Measurements from ENCODE around the gene UGT2B28. TPM values are rescaled to one million over a fixed set of nuclear protein-coding genes. Genes with fewer than 3 reads are reported as not detected.
"Not testable (repeated sequence)": the region's sequence is repeated elsewhere in the genome, so short reads cannot be mapped to it uniquely, and the experiment has no call there.

The UGT2B28 gene
- total RNA-seq, 1 donor: not detected

DNA sequence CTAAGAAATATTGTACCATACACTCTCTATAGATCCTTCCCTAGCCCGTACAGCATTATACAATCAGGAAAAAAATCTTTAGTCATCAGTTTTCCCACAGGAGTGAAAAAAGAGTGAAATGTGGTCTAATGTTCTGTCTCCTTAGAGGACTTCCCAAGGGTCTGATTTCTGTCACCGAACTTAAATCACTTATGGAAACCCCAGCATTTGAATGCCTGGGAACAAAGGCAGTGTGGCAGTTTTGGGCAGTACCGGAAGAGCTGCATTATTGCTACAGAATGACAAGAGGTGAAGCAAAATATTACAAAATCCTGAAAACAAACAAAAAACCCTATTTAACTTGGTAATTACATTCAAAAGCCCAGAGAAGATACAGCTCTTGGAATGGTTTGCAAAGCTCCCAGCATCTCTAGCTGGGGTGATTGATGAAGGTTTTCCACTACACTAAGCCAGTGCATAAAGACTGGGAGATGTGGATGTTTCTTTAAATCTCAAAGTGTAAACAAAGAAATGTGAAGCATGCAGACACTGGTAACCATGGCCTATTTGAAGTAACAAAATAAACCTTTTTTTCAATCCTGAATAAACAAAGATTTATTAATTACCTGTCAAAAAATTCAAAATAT is 27.0 kb upstream of the UGT2B28 start:
- not testable (repeated sequence) for H3K27me3 ChIP-seq (ENCODE audit: insufficient read depth, low read length); DNase-seq (ENCODE audit: insufficient read length, low spot score, missing footprints)

DNA sequence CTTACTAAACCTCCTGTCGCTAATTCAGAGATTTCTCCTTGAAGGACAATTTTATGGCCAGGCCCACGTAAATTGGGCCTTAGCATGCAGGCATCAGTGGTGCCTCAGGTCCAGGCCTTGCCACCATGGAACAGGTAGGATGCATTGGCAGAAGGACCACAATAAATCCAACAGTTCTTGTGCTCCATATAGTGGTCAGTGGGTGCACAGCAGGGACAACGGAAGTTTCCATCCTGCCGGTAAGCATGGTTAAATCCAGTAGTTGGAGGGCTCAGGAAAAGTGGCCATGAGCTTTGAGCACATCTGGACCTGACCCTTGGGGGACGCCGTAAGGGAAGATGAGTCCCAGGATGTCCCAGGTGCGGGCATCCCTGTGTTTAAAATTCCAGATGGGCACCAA is 11.7 kb upstream of the UGT2B28 start:
- H3K36me3 ChIP-seq (ENCODE audit: insufficient read depth, low read length); H3K4me3 ChIP-seq (ENCODE audit: insufficient read depth, low read length); H2AFZ ChIP-seq (ENCODE audit: low read length); H4K20me1 ChIP-seq (ENCODE audit: insufficient read depth, low read length); H3K27me3 ChIP-seq (ENCODE audit: insufficient read depth, low read length); H3K9me3 ChIP-seq (ENCODE audit: low read depth, low read length); H3K79me2 ChIP-seq (ENCODE audit: insufficient read depth, low read length); H3K4me2 ChIP-seq (ENCODE audit: insufficient read depth, low read length); DNase-seq (ENCODE audit: insufficient read length, low spot score, missing footprints); H3K27ac ChIP-seq (ENCODE audit: low read depth, low read length); H3K4me1 ChIP-seq (ENCODE audit: insufficient read depth, low read length): not testable (repeated sequence)

More for the DNA sequence above, 27.0 kb upstream of the UGT2B28 start:
- H3K4me2 ChIP-seq (ENCODE audit: insufficient read depth, low read length); H3K27ac ChIP-seq (ENCODE audit: low read depth, low read length); H4K20me1 ChIP-seq (ENCODE audit: insufficient read depth, low read length); H3K4me3 ChIP-seq (ENCODE audit: insufficient read depth, low read length); H3K9me3 ChIP-seq (ENCODE audit: low read depth, low read length); H3K79me2 ChIP-seq (ENCODE audit: insufficient read depth, low read length); H2AFZ ChIP-seq (ENCODE audit: low read length); H3K4me1 ChIP-seq (ENCODE audit: insufficient read depth, low read length); H3K36me3 ChIP-seq (ENCODE audit: insufficient read depth, low read length): not testable (repeated sequence)

DNA sequence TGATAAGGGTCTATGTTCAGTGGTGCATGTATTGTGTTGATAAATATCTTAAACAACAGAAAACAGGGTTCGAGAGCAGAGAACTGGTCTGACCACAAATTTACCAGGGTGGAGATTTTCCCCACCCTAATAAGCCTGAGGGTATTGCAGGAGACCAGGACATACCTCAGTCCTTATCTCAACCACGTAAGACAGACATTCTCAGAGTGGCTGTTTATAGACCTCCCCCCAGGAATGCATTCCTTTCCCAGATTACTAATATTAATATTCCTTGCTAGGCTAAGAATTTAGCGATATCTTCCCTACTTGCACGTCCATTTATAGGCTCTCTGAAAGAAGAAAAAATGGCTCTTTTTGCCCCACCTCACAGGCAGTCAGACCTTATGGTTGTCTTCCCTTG is 16.1 kb downstream of the UGT2B28 start:
- H2AFZ ChIP-seq (ENCODE audit: low read length); H3K9me3 ChIP-seq (ENCODE audit: low read depth, low read length): not testable (repeated sequence)

DNA sequence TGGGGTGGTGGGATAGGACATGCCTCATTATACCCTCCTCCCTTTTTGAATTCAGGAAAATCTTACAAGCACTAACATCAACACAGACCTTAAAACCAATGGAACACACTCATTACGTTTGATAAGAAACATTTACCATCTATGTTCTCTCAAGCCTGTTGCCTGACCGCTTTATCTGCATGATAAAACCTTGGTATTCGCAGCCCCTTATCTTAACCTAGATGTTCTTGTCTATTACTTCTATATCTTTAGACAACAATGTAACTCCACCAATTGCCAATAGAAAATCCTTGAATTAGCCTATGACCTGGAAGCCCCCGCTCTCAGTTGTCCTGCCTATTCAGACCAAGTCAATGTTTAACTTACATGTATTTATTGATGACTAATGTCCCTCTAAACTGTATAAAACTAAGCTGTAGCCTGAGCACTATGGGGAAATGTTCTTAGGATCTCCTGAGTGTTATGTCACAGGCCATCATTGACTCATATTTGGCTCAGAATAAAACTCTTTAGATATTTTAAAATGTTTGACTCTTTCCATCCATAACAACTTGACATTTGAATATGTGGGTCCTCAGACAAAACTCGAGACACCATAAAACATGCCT is 28.3 kb downstream of the UGT2B28 start:
- not testable (repeated sequence) for H3K27ac ChIP-seq (ENCODE audit: low read depth, low read length); H3K4me1 ChIP-seq (ENCODE audit: insufficient read depth, low read length); H3K79me2 ChIP-seq (ENCODE audit: insufficient read depth, low read length); H3K4me2 ChIP-seq (ENCODE audit: insufficient read depth, low read length); H3K36me3 ChIP-seq (ENCODE audit: insufficient read depth, low read length); H4K20me1 ChIP-seq (ENCODE audit: insufficient read depth, low read length); DNase-seq (ENCODE audit: insufficient read length, low spot score, missing footprints); H3K4me3 ChIP-seq (ENCODE audit: insufficient read depth, low read length); H3K27me3 ChIP-seq (ENCODE audit: insufficient read depth, low read length); H3K9me3 ChIP-seq (ENCODE audit: low read depth, low read length); H2AFZ ChIP-seq (ENCODE audit: low read length)

More for the DNA sequence above, 16.1 kb downstream of the UGT2B28 start:
- H3K79me2 ChIP-seq (ENCODE audit: insufficient read depth, low read length); H3K36me3 ChIP-seq (ENCODE audit: insufficient read depth, low read length); H3K4me3 ChIP-seq (ENCODE audit: insufficient read depth, low read length); DNase-seq (ENCODE audit: insufficient read length, low spot score, missing footprints); H3K4me2 ChIP-seq (ENCODE audit: insufficient read depth, low read length); H4K20me1 ChIP-seq (ENCODE audit: insufficient read depth, low read length); H3K27ac ChIP-seq (ENCODE audit: low read depth, low read length); H3K4me1 ChIP-seq (ENCODE audit: insufficient read depth, low read length); H3K27me3 ChIP-seq (ENCODE audit: insufficient read depth, low read length): not testable (repeated sequence)

DNA sequence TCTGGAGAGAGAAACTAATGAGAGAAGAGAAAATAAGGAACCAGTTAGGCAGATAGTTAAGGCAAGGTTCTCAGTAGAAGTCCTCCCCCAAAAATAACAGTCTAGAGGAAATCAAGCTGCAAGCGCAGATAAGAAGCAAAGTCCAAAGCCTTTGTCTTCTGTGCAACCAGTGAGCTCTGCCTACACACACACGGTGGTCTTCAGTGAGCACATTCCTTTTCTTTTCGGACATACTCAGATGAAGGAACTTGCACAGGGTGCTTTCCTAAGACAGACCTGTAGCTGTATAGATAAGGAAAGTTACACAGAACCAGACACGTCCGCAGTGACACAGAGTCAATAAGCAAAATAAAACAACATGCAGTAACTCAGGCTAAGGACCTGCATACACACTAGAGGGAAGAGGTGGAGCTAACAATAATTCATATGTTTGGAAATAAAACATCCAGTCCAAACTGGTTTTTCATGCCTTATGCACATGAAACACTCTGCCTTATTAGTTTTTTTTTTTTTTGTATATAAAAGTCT is 29.3 kb downstream of the UGT2B28 start:
- H3K4me3 ChIP-seq (ENCODE audit: insufficient read depth, low read length); H3K36me3 ChIP-seq (ENCODE audit: insufficient read depth, low read length); H3K27ac ChIP-seq (ENCODE audit: low read depth, low read length); H2AFZ ChIP-seq (ENCODE audit: low read length); H3K9me3 ChIP-seq (ENCODE audit: low read depth, low read length); H4K20me1 ChIP-seq (ENCODE audit: insufficient read depth, low read length); H3K4me1 ChIP-seq (ENCODE audit: insufficient read depth, low read length); H3K79me2 ChIP-seq (ENCODE audit: insufficient read depth, low read length); H3K4me2 ChIP-seq (ENCODE audit: insufficient read depth, low read length); H3K27me3 ChIP-seq (ENCODE audit: insufficient read depth, low read length); DNase-seq (ENCODE audit: insufficient read length, low spot score, missing footprints): not testable (repeated sequence)

DNA sequence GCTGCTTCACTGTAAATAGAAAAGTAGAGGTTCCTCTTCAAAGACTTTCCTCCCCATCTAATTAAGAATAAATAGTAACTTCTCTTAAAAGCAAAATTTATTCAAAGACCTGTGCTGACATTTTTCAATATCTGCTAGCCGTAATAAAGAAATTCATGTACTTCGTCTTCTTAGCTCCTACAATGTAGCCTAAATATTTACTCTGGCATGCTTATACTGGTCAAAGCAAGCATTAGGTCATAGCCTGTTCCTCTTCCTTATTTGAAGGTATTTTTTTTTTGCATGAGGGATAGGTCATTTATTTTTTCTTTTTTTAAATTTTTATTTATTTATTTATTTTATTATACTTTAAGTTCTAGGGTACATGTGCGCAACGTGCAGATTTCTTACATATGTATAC is 30.0 kb downstream of the UGT2B28 start:
- H3K27me3 ChIP-seq (ENCODE audit: insufficient read depth, low read length); H3K27ac ChIP-seq (ENCODE audit: low read depth, low read length); H3K79me2 ChIP-seq (ENCODE audit: insufficient read depth, low read length); H2AFZ ChIP-seq (ENCODE audit: low read length); H3K4me3 ChIP-seq (ENCODE audit: insufficient read depth, low read length); H3K4me2 ChIP-seq (ENCODE audit: insufficient read depth, low read length); H4K20me1 ChIP-seq (ENCODE audit: insufficient read depth, low read length); H3K36me3 ChIP-seq (ENCODE audit: insufficient read depth, low read length); H3K4me1 ChIP-seq (ENCODE audit: insufficient read depth, low read length); H3K9me3 ChIP-seq (ENCODE audit: low read depth, low read length); DNase-seq (ENCODE audit: insufficient read length, low spot score, missing footprints): not testable (repeated sequence)

All from osteoblast (primary cell).